NCI-H2196 treated with DMSO at 0.1 percent for 48 hours (cell line): ENCODE data around the gene TTYH1.
A peak's percentile ranks its signal among the peaks of the same experiment; 100 is the strongest.

Experiments
- DNase-seq: peaks from one replicate; lab custom pipeline; 2025; ENCODE audit not compliant: unreplicated experiment; lab: John Stamatoyannopoulos, UW

The TTYH1 gene

DNA sequence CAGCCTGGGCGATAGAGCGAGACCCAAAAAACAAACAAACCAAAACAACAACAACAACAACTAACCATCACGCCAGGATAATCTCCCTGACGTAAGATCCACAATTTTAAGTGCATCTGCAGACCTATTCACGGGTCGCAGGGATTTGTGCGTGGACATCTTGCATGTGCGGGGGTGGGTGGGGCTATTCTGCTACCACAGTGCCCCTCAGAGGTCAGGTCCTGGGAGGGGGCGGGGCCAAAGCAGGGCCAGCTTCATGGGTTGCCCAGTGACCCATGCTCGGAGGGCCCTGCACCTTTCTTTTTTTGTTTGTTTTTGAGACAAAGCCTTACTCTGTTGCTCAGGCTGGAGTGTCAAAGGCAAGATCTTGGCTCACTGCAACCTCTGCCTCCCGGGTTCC lies 60.4 kb downstream of the TTYH1 start:
- no peak for DNase-seq

GRCh38 chr19:54477650-54478049 lies 62.4 kb downstream of the TTYH1 start:
- no peak for DNase-seq

- peak; percentile 34 for DNase-seq
Measured at GRCh38 chr19:54478677-54479266, 63.5 kb downstream of the TTYH1 start.

DNA sequence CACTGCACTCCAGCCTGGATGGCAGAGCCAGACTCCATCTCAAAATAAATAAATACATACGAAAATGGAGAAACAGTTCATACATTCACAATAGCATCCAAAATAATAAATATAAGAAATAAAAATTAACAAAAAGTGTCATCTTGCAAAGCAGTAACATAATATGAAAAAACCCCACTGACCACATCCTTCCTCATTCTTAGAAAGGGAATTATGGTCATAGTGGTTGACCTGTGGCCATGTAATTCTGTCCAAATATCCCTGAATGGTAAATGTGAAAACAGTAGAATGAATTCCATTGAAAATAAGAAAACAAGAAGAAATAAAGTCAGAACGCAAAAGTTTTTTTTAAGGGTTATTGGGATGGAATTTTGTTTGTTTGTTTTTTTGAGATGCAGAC lies 64.8 kb downstream of the TTYH1 start:
- DNase-seq, result no peak

DNA sequence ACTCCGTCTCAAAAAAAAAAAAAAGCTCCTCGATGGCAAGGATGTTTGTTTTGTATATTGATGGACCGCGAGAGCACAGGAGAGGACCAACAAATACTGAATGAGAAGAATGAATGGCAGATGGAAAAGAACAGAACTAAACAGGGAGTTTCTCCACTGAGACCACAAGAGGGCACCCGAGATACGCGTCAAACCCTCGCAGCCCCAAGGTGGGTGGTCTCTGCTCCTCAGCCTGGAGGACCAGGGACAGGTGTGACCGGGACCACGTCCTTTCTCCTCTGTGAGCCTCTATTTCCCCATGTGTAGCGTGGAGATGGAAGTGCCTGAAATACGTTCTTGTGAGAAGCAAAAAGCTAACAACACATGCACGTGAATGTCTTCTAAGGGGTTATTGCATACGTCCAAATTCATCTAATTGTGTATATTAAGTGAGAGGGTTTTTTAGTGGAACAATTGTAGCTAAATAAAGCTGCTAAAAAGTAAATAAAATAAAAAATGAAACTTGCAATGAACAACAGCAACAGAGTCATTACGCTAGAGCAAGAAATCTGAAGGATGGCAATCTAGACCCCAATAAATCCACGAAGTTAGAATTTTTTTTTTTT lies 66.2 kb downstream of the TTYH1 start:
- DNase-seq, result peak; percentile 23

- no peak for DNase-seq
Measured at GRCh38 chr19:54482889-54483288, 67.6 kb downstream of the TTYH1 start.

GRCh38 chr19:54484451-54484850 lies 69.2 kb downstream of the TTYH1 start:
- no peak for DNase-seq

DNA sequence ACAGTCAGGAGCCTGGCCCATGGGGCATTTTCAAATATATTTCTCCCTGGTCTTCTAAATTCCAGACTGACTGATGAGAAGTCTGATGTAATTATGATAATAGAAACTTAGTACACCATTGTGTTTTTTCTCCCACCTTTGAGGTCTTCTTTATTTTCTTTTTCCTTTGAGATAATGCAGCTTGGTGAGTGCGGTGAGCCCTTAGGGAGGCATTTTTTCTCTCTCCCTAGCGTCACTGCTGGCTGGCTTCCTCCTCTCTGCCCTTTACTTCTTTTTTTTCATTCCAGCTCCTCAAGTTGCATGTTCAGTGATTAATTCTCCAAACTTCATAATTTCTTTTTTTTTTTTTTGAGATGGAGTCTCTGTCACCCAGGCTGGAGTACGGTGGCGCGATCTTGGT lies 70.6 kb downstream of the TTYH1 start:
- no peak for DNase-seq
